ENCODE measurements around the gene NAV2. TPM values are rescaled to one million over a fixed set of nuclear protein-coding genes. Genes with fewer than 3 reads are reported as not detected.

Gene NAV2
- total RNA-seq, 1 donor from 2014 or later = 32.0 TPM

GRCh38 chr11:19882356-19882755 lies 169.7 kb downstream of the NAV2 start:
- ATAC-seq (no peak), DNase-seq (ENCODE audit: low spot score) (no peak)

- no peak for DNase-seq (ENCODE audit: low spot score)
- no peak for ATAC-seq
Measured at GRCh38 chr11:19886498-19886897, 173.9 kb downstream of the NAV2 start.

- no peak for ATAC-seq
- DNase-seq (ENCODE audit: low spot score) = no peak
Measured at GRCh38 chr11:19887842-19888241, 175.2 kb downstream of the NAV2 start.

- DNase-seq (ENCODE audit: low spot score) = no peak
- ATAC-seq = no peak
Measured at GRCh38 chr11:19889531-19889930, 176.9 kb downstream of the NAV2 start.

GRCh38 chr11:19890308-19890707 lies 177.7 kb downstream of the NAV2 start:
- DNase-seq (ENCODE audit: low spot score) (no peak), ATAC-seq (no peak)

GRCh38 chr11:19891022-19891421 lies 178.4 kb downstream of the NAV2 start:
- DNase-seq (ENCODE audit: low spot score) (no peak), ATAC-seq (no peak)

GRCh38 chr11:19892387-19892786 lies 179.8 kb downstream of the NAV2 start:
- no peak for DNase-seq (ENCODE audit: low spot score)
- no peak for ATAC-seq

- no peak for DNase-seq (ENCODE audit: low spot score)
Measured at GRCh38 chr11:19892876-19893275, 180.2 kb downstream of the NAV2 start.

GRCh38 chr11:19894404-19894803 lies 181.8 kb downstream of the NAV2 start:
- no peak for DNase-seq (ENCODE audit: low spot score)
- ATAC-seq = peak; percentile 35

More at GRCh38 chr11:19892876-19893275, 180.2 kb downstream of the NAV2 start:
- ATAC-seq = no peak

GRCh38 chr11:19895037-19895436 lies 182.4 kb downstream of the NAV2 start:
- ATAC-seq = peak; percentile 94

GRCh38 chr11:19895776-19896175 lies 183.1 kb downstream of the NAV2 start:
- ATAC-seq = no peak
- no peak for DNase-seq (ENCODE audit: low spot score)

More at GRCh38 chr11:19895037-19895436, 182.4 kb downstream of the NAV2 start:
- DNase-seq (ENCODE audit: low spot score) = peak; percentile 74

- DNase-seq (ENCODE audit: low spot score) (peak; percentile 63), ATAC-seq (peak; percentile 81)
Measured at GRCh38 chr11:19903620-19904069, 191.0 kb downstream of the NAV2 start.

GRCh38 chr11:19905280-19905853 lies 192.7 kb downstream of the NAV2 start:
- peak; percentile 76 for ATAC-seq
- DNase-seq (ENCODE audit: low spot score) = no peak

GRCh38 chr11:19906126-19906525 lies 193.5 kb downstream of the NAV2 start:
- ATAC-seq (no peak), DNase-seq (ENCODE audit: low spot score) (no peak)

- ATAC-seq = no peak
Measured at GRCh38 chr11:19907008-19907579, 194.5 kb downstream of the NAV2 start.

GRCh38 chr11:19907839-19908238 lies 195.2 kb downstream of the NAV2 start:
- ATAC-seq (no peak), DNase-seq (ENCODE audit: low spot score) (no peak)

More at GRCh38 chr11:19907008-19907579, 194.5 kb downstream of the NAV2 start:
- DNase-seq (ENCODE audit: low spot score) = no peak

- DNase-seq (ENCODE audit: low spot score) = peak; percentile 73
Measured at GRCh38 chr11:19910931-19911330, 198.3 kb downstream of the NAV2 start.

GRCh38 chr11:19912115-19912957 lies 199.7 kb downstream of the NAV2 start:
- ATAC-seq (peak; percentile 42), DNase-seq (ENCODE audit: low spot score) (no peak)

More at GRCh38 chr11:19910931-19911330, 198.3 kb downstream of the NAV2 start:
- peak; percentile 80 for ATAC-seq

- no peak for DNase-seq (ENCODE audit: low spot score)
- ATAC-seq = peak; percentile 64
Measured at GRCh38 chr11:19912958-19913892, 200.6 kb downstream of the NAV2 start.

GRCh38 chr11:19913893-19914249 lies 201.2 kb downstream of the NAV2 start:
- ATAC-seq (no peak), DNase-seq (ENCODE audit: low spot score) (no peak)

- no peak for DNase-seq (ENCODE audit: low spot score)
- no peak for ATAC-seq
Measured at GRCh38 chr11:19915808-19916207, 203.2 kb downstream of the NAV2 start.
